ENCODE measurements around the gene NEGR1.

The NEGR1 gene

GRCh38 chr1:71785450-71785849 is 496.9 kb downstream of the NEGR1 start:
- H3K4me3 ChIP-seq (replicated peaks; ENCODE audit: low read depth, low read length), result no peak overlapping the region
- peak; percentile 9 for DNase-seq (ENCODE audit: low read depth)
- no peak for TF ChIP-seq CTCF (IDR thresholded peaks at IDR 0.05; ENCODE audit: low read length, missing control alignments)

- no peak for DNase-seq (ENCODE audit: low read depth)
- H3K4me3 ChIP-seq (replicated peaks; ENCODE audit: low read depth, low read length), result no peak overlapping the region
- no peak for TF ChIP-seq CTCF (IDR thresholded peaks at IDR 0.05; ENCODE audit: low read length, missing control alignments)
Observed at GRCh38 chr1:71785000-71785399, 497.3 kb downstream of the NEGR1 start.

- H3K4me3 ChIP-seq (replicated peaks; ENCODE audit: low read depth, low read length), result no peak overlapping the region
- no peak for TF ChIP-seq CTCF (IDR thresholded peaks at IDR 0.05; ENCODE audit: low read length, missing control alignments)
- DNase-seq (ENCODE audit: low read depth), result no peak
Observed at GRCh38 chr1:71784241-71784640, 498.1 kb downstream of the NEGR1 start.

GRCh38 chr1:71783071-71783470 is 499.3 kb downstream of the NEGR1 start:
- no peak for DNase-seq (ENCODE audit: low read depth)
- H3K4me3 ChIP-seq (replicated peaks; ENCODE audit: low read depth, low read length), result no peak overlapping the region
- TF ChIP-seq CTCF (IDR thresholded peaks at IDR 0.05; ENCODE audit: low read length, missing control alignments), result no peak

- H3K4me3 ChIP-seq (replicated peaks; ENCODE audit: low read depth, low read length), result no peak overlapping the region
- DNase-seq (ENCODE audit: low read depth), result no peak
- no peak for TF ChIP-seq CTCF (IDR thresholded peaks at IDR 0.05; ENCODE audit: low read length, missing control alignments)
Observed at GRCh38 chr1:71781450-71781849, 500.9 kb downstream of the NEGR1 start.

GRCh38 chr1:71780681-71781080 is 501.7 kb downstream of the NEGR1 start:
- H3K4me3 ChIP-seq (replicated peaks; ENCODE audit: low read depth, low read length), result no peak overlapping the region
- no peak for TF ChIP-seq CTCF (IDR thresholded peaks at IDR 0.05; ENCODE audit: low read length, missing control alignments)
- no peak for DNase-seq (ENCODE audit: low read depth)

- no peak for TF ChIP-seq CTCF (IDR thresholded peaks at IDR 0.05; ENCODE audit: low read length, missing control alignments)
- H3K4me3 ChIP-seq (replicated peaks; ENCODE audit: low read depth, low read length), result no peak overlapping the region
- no peak for DNase-seq (ENCODE audit: low read depth)
Observed at GRCh38 chr1:71778940-71779339, 503.4 kb downstream of the NEGR1 start.
